Measurements from ENCODE around the gene C1orf210.

- TF ChIP-seq CBFB (CRISPR knock-in tag; IDR thresholded peaks at IDR 0.05; ENCODE audit: low read depth) (no peak), MXD4 (CRISPR knock-in tag; IDR thresholded peaks at IDR 0.05; ENCODE audit: borderline replicate concordance) (no peak), CTCF (IDR thresholded peaks at IDR 0.05) (no peak), ZNF425 (CRISPR knock-in tag; conservative IDR thresholded peaks at IDR 0.05) (no peak), USF2 (CRISPR knock-in tag; IDR thresholded peaks at IDR 0.05) (no peak), ZBTB21 (CRISPR knock-in tag; IDR thresholded peaks at IDR 0.05; ENCODE audit: borderline replicate concordance) (no peak), TEAD4 (CRISPR knock-in tag; IDR thresholded peaks at IDR 0.05) (no peak), JUN (CRISPR knock-in tag; IDR thresholded peaks at IDR 0.05) (no peak), ZNF512 (CRISPR knock-in tag; IDR thresholded peaks at IDR 0.05; ENCODE audit: borderline replicate concordance) (no peak), USF1 (CRISPR knock-in tag; IDR thresholded peaks at IDR 0.05) (no peak)
Measured at GRCh38 chr1:43238991-43239469, 46.4 kb downstream of the C1orf210 start.
